IMR-90 (cell line): Measurements from ENCODE around the gene STXBP4. TPM values are rescaled to one million over a fixed set of nuclear protein-coding genes. Genes with fewer than 3 reads are reported as not detected.

Experiments
- ATAC-seq: fragments of 200-7000 bp; cut with Tn5 transposase; 2 replicates; pipeline ENCODE4 v1.9.1; 2020; ENCODE audit warnings: low read depth, mild to moderate bottlenecking, moderate library complexity
- BruUV-seq: library from RNA; stranded (reverse); fragments of 400-500 nt; replicated peaks from 2 replicates; lab custom pipeline; 2021; lab: Mats Ljungman, UMichigan
- CTCF ChIA-PET: fragments of 300-600 bp; formaldehyde crosslinking; extraction: SDS; loops from one replicate; lab custom pipeline; 2021; ENCODE audit warnings: antibody characterized with exemption; lab: Yijun Ruan, JAX
- POLR2A ChIA-PET: fragments of 300-600 bp; sonication (Branson Sonifier 250); formaldehyde crosslinking; loops from one replicate; lab custom pipeline; 2022; ENCODE audit warnings: antibody characterized with exemption; ENCODE audit not compliant: unreplicated experiment; lab: Charles Lee
- DNase-seq: peaks from one replicate; pipeline ENCODE4 v3.0.0; 2013
- H2AFZ ChIP-seq: replicated peaks from 2 replicates; pipeline ENCODE3; 2013; ENCODE audit warnings: low read length, mild to moderate bottlenecking; ENCODE audit not compliant: poor library complexity
- H2AK5ac ChIP-seq: 2 replicates; pipeline ENCODE4 v1.6.1; 2013; ENCODE audit warnings: low read depth, low read length, inconsistent platforms
- H2AK9ac ChIP-seq: replicated peaks from 2 replicates; pipeline ENCODE3; 2013; ENCODE audit warnings: mild to moderate bottlenecking, low read depth, low read length, moderate library complexity; ENCODE audit not compliant: poor library complexity
- H2BK120ac ChIP-seq: 2 replicates; pipeline ENCODE4 v1.6.1; 2013; ENCODE audit warnings: low read depth, low read length, inconsistent platforms
- H2BK15ac ChIP-seq: 3 replicates; pipeline ENCODE4 v1.6.1; 2013; ENCODE audit warnings: low read depth, low read length, inconsistent platforms
- H2BK20ac ChIP-seq: 2 replicates; pipeline ENCODE4 v1.6.1; 2013; ENCODE audit warnings: low read depth, mild to moderate bottlenecking, inconsistent platforms, low read length, moderate library complexity
- H2BK5ac ChIP-seq: 2 replicates; pipeline ENCODE4 v1.6.1; 2013; ENCODE audit warnings: mild to moderate bottlenecking, low read depth, low read length, inconsistent platforms; ENCODE audit not compliant: poor library complexity, severe bottlenecking
- H3K14ac ChIP-seq: replicated peaks from 2 replicates; pipeline ENCODE4 v1.6.1; 2013; ENCODE audit warnings: low read depth, low read length, inconsistent platforms
- H3K18ac ChIP-seq: 2 replicates; pipeline ENCODE4 v1.6.1; 2013; ENCODE audit warnings: low read depth, low read length, control low read depth
- H3K23ac ChIP-seq: 2 replicates; pipeline ENCODE4 v1.6.1; 2013; ENCODE audit warnings: low read depth, low read length, inconsistent platforms
- H3K27ac ChIP-seq: 2 replicates; pipeline ENCODE4 v1.5.1; 2013; ENCODE audit warnings: mild to moderate bottlenecking, control low read depth, low read length; ENCODE audit not compliant: insufficient read depth
- H3K27me3 ChIP-seq: 2 replicates; pipeline ENCODE4 v1.6.1; 2013; ENCODE audit warnings: low read length; ENCODE audit not compliant: control insufficient read depth, insufficient read depth
- H3K36me3 ChIP-seq: 2 replicates; pipeline ENCODE4 v1.6.1; 2013; ENCODE audit warnings: low read length, mixed read lengths; ENCODE audit not compliant: control insufficient read depth, insufficient read depth
- H3K4ac ChIP-seq: 2 replicates; pipeline ENCODE4 v1.6.1; 2013; ENCODE audit warnings: low read depth, low read length, inconsistent platforms
- H3K4me1 ChIP-seq: 2 replicates; pipeline ENCODE4 v1.6.1; 2013; ENCODE audit warnings: low read length, mixed read lengths; ENCODE audit not compliant: control insufficient read depth, insufficient read depth
- H3K4me2 ChIP-seq: 2 replicates; pipeline ENCODE4 v1.6.1; 2013; ENCODE audit warnings: low read depth, mild to moderate bottlenecking, control low read depth, low read length, moderate library complexity
- H3K4me3 ChIP-seq: 2 replicates; pipeline ENCODE4 v1.5.1; 2013; ENCODE audit warnings: low read depth, mild to moderate bottlenecking, control low read depth, low read length, moderate library complexity; ENCODE audit not compliant: insufficient read depth
- H3K56ac ChIP-seq: 2 replicates; pipeline ENCODE4 v1.6.1; 2013; ENCODE audit warnings: low read length, inconsistent platforms; ENCODE audit not compliant: insufficient read depth; ENCODE audit errors: extremely low read depth
- H3K79me1 ChIP-seq, 2 experiments: 2 replicates each; pipeline ENCODE4 v1.6.1; 2013; ENCODE audit warnings: low read length in 2 of 2, inconsistent platforms in 1 of 2, low read depth in 1 of 2
- H3K9ac ChIP-seq: 2 replicates; pipeline ENCODE4 v1.6.1; 2013; ENCODE audit warnings: low read depth, low read length, control low read depth
- H3K9me1 ChIP-seq: 2 replicates; pipeline ENCODE4 v1.6.1; 2013; ENCODE audit warnings: low read length, inconsistent platforms; ENCODE audit not compliant: insufficient read depth
- H3K9me3 ChIP-seq: 2 replicates; pipeline ENCODE4 v1.6.1; 2013; ENCODE audit warnings: low read length; ENCODE audit not compliant: control insufficient read depth, insufficient read depth
- H4K20me1 ChIP-seq: 2 replicates; pipeline ENCODE4 v1.6.1; 2013; ENCODE audit warnings: low read length, inconsistent platforms; ENCODE audit not compliant: insufficient read depth
- H4K5ac ChIP-seq: 2 replicates; pipeline ENCODE4 v1.6.1; 2013; ENCODE audit warnings: mild to moderate bottlenecking, low read depth, low read length, control low read depth
- H4K8ac ChIP-seq, 2 experiments: 2 replicates each; pipeline ENCODE4 v1.6.1; 2013; ENCODE audit warnings: low read depth in 2 of 2, low read length in 2 of 2, control low read depth in 1 of 2, inconsistent platforms in 1 of 2
- H4K91ac ChIP-seq: 2 replicates; pipeline ENCODE4 v1.6.1; 2013; ENCODE audit warnings: low read depth, low read length, inconsistent platforms; ENCODE audit not compliant: insufficient read depth
- BHLHE40 ChIP-seq: fragments of 150-350 bp; IDR thresholded peaks from 2 replicates; pipeline ENCODE4 v1.6.1; 2016; ENCODE audit warnings: mild to moderate bottlenecking, low read depth, low read length
- CEBPB ChIP-seq: IDR thresholded peaks from 2 replicates; pipeline ENCODE4 v1.6.1; 2012; ENCODE audit warnings: low read depth, low read length, improper control_type of control experiment
- CHD1 ChIP-seq: IDR thresholded peaks from 2 replicates; pipeline ENCODE4 v1.6.1; 2012; ENCODE audit warnings: low read depth, low read length, improper control_type of control experiment
- NFE2L2 ChIP-seq: fragments of 150-350 bp; IDR thresholded peaks from 2 replicates; pipeline ENCODE4 v1.6.1; 2016; ENCODE audit warnings: low read depth, mild to moderate bottlenecking, low read length
- POLR2A ChIP-seq: IDR thresholded peaks from 2 replicates; pipeline ENCODE4 v1.6.1; 2012; ENCODE audit warnings: mild to moderate bottlenecking, low read depth, low read length
- RAD21 ChIP-seq: IDR thresholded peaks from 2 replicates; pipeline ENCODE4 v1.6.1; 2012; ENCODE audit warnings: low read length, improper control_type of control experiment
- RCOR1 ChIP-seq: IDR thresholded peaks from 2 replicates; pipeline ENCODE4 v1.6.1; 2012; ENCODE audit warnings: mild to moderate bottlenecking, low read length, improper control_type of control experiment; ENCODE audit not compliant: insufficient replicate concordance
- RFX5 ChIP-seq: IDR thresholded peaks from 2 replicates; pipeline ENCODE4 v1.8.0; 2012; ENCODE audit warnings: low read depth, mild to moderate bottlenecking, low read length, moderate library complexity
- SMC3 ChIP-seq: fragments of 150-350 bp; IDR thresholded peaks from 2 replicates; pipeline ENCODE4 v1.6.1; 2016; ENCODE audit warnings: low read depth, mild to moderate bottlenecking, antibody characterized with exemption, low read length, moderate library complexity
- WGBS, 2 experiments: methylation state at CpG; one replicate each; pipeline versions ENCODE4 v1.1.5 to v1.1.7; 2013; ENCODE audit warnings: missing lambda C conversion rate in 2 of 2; ENCODE audit not compliant: insufficient read length in 1 of 2; ENCODE audit errors: extremely low coverage in 2 of 2; 5-methylcytosine and 5-hydroxymethylcytosine counted together
- dilution Hi-C: fragments of 300-500 bp; cut with HindIII; formaldehyde crosslinking; loops from one replicate; pipeline ENCODE4 v1.14.3; 2018; ENCODE audit warnings: low sequenced_read_pairs; ENCODE audit not compliant: unreplicated experiment
- in situ Hi-C: fragments of 300-500 bp; cut with MboI; formaldehyde crosslinking; loops from 3 replicates; pipeline ENCODE4 v1.14.3; 2019; ENCODE audit warnings: low sequenced_read_pairs, inconsistent platforms, mixed read lengths
- intact Hi-C: fragments of 100-400 bp; cut with micrococcal nuclease; formaldehyde crosslinking; loops from 2 replicates; pipeline ENCODE4 v1.10.0; 2022
- polyA plus RNA-seq, 3 experiments: library from polyadenylated mRNA; depleted of rRNA; stranded (reverse); fragments of >200 nt; gene quantifications; 2 replicates each; pipeline ENCODE4 v1.2.3, GENCODE V29; 2012; ENCODE audit warnings: low replicate concordance in 1 of 3
- total RNA-seq: library from RNA; depleted of rRNA; stranded (reverse); fragments of >200 nt; gene quantifications from 2 replicates; pipeline ENCODE4 v1.2.3, GENCODE V29; 2012
- TF ChIP-seq, protein P1 (sequence below): conservative IDR thresholded peaks from 2 replicates; pipeline ENCODE4 v1.5.1; 2012; ENCODE audit warnings: mild to moderate bottlenecking, low read depth, low read length, improper control_type of control experiment
- TF ChIP-seq, protein P2 (sequence below): fragments of 150-350 bp; IDR thresholded peaks from 2 replicates; pipeline ENCODE4 v1.6.1; 2016; ENCODE audit warnings: low read depth, mild to moderate bottlenecking, low read length, moderate library complexity, borderline replicate concordance

Gene STXBP4
- total and polyA plus RNA-seq, 2 of the 4 experiments (the other 2 are of a cell fraction): 4.1 to 20.4 TPM

DNA sequence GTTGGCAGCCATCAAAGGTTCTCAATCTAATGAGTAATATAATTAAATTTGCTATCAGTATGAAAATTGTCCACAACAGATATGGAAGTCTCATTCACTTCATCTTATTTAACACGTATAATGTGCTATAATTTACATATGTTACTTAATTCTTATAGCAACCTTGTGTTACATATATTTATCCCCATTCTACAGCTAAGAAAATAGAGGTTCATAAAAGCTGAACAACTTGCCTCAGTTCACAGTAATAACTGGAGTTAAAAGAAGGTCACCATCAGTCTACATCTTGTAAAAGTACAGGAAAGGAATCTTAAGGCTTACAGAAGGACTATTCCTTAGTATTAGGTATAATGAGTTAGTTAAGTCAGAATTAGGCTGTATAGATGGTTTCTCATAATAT, 27.9 kb downstream of the STXBP4 start:
- Histone ChIP-seq H3K14ac (no peak overlapping the region), H3K18ac (no peak overlapping the region), H3K4me2 (no peak overlapping the region), H3K79me1 (no peaks in the 10 kb centered on the region), H2AK9ac (no peak overlapping the region), H3K36me3 (no peaks in the 10 kb centered on the region; the same call in 1 of the 2 replicates), H4K8ac (no peak overlapping the region), H4K20me1 (no peaks in the 10 kb centered on the region; the same call in 1 of the 2 replicates), H2AK5ac (no peak overlapping the region), H3K9me1 (no peaks in the 10 kb centered on the region), H3K9ac (no peak overlapping the region), H2AFZ (no peak overlapping the region), H2BK5ac (no peak overlapping the region), H3K27me3 (no peaks in the 10 kb centered on the region), H2BK15ac (no peak overlapping the region), H3K27ac (no peak overlapping the region), H4K5ac (no peak overlapping the region), H3K9me3 (no peaks in the 10 kb centered on the region), H2BK120ac (no peak overlapping the region), H3K56ac (no peak overlapping the region), H3K4me1 (no peaks in the 10 kb centered on the region), H3K4ac (no peak overlapping the region), H4K91ac (no peak overlapping the region), H3K23ac (no peak overlapping the region), H2BK20ac (no peak overlapping the region), H3K4me3 (no peak overlapping the region)
- no CpG with 5 or more reads among the region's 1 CpG for WGBS, 2 experiments
- dilution Hi-C loops: no loop called here
- TF ChIP-seq BHLHE40: no peak
- TF ChIP-seq RCOR1: no peak
- TF ChIP-seq, protein P1, sequence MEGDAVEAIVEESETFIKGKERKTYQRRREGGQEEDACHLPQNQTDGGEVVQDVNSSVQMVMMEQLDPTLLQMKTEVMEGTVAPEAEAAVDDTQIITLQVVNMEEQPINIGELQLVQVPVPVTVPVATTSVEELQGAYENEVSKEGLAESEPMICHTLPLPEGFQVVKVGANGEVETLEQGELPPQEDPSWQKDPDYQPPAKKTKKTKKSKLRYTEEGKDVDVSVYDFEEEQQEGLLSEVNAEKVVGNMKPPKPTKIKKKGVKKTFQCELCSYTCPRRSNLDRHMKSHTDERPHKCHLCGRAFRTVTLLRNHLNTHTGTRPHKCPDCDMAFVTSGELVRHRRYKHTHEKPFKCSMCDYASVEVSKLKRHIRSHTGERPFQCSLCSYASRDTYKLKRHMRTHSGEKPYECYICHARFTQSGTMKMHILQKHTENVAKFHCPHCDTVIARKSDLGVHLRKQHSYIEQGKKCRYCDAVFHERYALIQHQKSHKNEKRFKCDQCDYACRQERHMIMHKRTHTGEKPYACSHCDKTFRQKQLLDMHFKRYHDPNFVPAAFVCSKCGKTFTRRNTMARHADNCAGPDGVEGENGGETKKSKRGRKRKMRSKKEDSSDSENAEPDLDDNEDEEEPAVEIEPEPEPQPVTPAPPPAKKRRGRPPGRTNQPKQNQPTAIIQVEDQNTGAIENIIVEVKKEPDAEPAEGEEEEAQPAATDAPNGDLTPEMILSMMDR: no peak
- no peak for TF ChIP-seq SMC3
- no peak for TF ChIP-seq POLR2A
- no peak for TF ChIP-seq CHD1
- TF ChIP-seq CEBPB: no peak
- TF ChIP-seq RFX5: no peak
- TF ChIP-seq, protein P2, sequence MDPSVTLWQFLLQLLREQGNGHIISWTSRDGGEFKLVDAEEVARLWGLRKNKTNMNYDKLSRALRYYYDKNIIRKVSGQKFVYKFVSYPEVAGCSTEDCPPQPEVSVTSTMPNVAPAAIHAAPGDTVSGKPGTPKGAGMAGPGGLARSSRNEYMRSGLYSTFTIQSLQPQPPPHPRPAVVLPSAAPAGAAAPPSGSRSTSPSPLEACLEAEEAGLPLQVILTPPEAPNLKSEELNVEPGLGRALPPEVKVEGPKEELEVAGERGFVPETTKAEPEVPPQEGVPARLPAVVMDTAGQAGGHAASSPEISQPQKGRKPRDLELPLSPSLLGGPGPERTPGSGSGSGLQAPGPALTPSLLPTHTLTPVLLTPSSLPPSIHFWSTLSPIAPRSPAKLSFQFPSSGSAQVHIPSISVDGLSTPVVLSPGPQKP: no peak
- TF ChIP-seq RAD21: no peak
- TF ChIP-seq NFE2L2: no peak
- in situ Hi-C loops: no loop called here
- ChIA-PET POLR2A (no interaction called here), CTCF (no interaction called here)
- ATAC-seq: no peak
- intact Hi-C loops: no loop called here
- no TSS peak for BruUV-seq
- DNase-seq: no peak
